Mesodermal cell (in vitro differentiated cells): Measurements from ENCODE around the gene HMGB4.

Source experiments
- H3K27ac ChIP-seq: 2 replicates; pipeline ENCODE4 v1.7.0; 2013; ENCODE audit warnings: mild to moderate bottlenecking, low read depth, low read length, moderate library complexity; ENCODE audit not compliant: severe bottlenecking
- H3K36me3 ChIP-seq: 2 replicates; pipeline ENCODE4 v1.7.1; 2013; ENCODE audit warnings: mild to moderate bottlenecking, low read length, moderate library complexity; ENCODE audit not compliant: control insufficient read depth, insufficient read depth
- H3K4me1 ChIP-seq: one replicate; pipeline ENCODE4 v1.7.1; 2013; ENCODE audit warnings: mild to moderate bottlenecking, low read length; ENCODE audit not compliant: insufficient read depth, control insufficient read depth, poor library complexity, severe bottlenecking
- H3K4me3 ChIP-seq: 2 replicates; pipeline ENCODE4 v1.7.0; 2013; ENCODE audit warnings: low read length, control low read depth, mild to moderate bottlenecking; ENCODE audit not compliant: insufficient read depth, poor library complexity, severe bottlenecking; ENCODE audit errors: extremely low read depth
- H3K9me3 ChIP-seq: 2 replicates; pipeline ENCODE4 v1.7.1; 2013; ENCODE audit warnings: mild to moderate bottlenecking, low read length, moderate library complexity; ENCODE audit not compliant: control insufficient read depth
- WGBS, 2 experiments: methylation state at CpG; one replicate each; pipeline ENCODE4 v1.1.5; 2013; ENCODE audit warnings: missing lambda C conversion rate in 2 of 2; ENCODE audit not compliant: insufficient coverage in 2 of 2; 5-methylcytosine and 5-hydroxymethylcytosine counted together

HMGB4 gene

DNA sequence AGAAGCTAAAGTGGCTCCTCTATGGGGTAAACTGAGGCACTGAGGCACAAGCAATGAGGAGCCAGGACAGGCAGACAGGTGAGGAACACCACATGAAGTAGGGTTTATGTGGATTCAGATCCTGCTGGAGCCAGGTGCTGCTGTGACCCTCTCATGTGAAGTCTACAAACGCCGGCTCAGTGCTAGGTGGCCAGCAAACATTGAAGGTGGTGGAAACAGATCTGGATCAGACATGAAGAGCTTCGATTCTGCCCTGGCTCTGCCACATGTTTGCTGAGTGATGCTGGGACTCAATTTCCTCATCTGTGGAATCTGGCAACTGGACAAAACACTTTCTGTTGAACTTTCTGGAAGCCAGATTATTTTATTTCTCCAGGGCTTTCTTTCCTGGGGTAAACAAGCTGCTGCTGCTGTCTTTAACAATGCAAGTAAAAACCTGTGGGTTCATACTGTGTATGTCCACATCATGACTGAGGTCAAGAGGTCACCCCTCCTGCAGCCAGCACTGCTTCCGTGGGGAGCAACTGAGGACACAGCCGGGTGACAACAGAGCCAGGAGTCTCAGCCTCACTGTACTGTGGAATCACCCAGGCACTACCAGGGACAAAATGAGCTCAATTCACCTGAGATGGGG lies 33.3 kb downstream of the HMGB4 start:
- H3K36me3 ChIP-seq = no peaks in the 10 kb centered on the region
- peaks cover under 1% of the 10 kb centered on the region for H3K4me1 ChIP-seq
- H3K27ac ChIP-seq = no peak overlapping the region
- WGBS, 2 experiments = 94 to 98% methylated on average over 4 to 5 of the region's 5 CpGs
- no peak overlapping the region for H3K4me3 ChIP-seq
- no peaks in the 10 kb centered on the region for H3K9me3 ChIP-seq

DNA sequence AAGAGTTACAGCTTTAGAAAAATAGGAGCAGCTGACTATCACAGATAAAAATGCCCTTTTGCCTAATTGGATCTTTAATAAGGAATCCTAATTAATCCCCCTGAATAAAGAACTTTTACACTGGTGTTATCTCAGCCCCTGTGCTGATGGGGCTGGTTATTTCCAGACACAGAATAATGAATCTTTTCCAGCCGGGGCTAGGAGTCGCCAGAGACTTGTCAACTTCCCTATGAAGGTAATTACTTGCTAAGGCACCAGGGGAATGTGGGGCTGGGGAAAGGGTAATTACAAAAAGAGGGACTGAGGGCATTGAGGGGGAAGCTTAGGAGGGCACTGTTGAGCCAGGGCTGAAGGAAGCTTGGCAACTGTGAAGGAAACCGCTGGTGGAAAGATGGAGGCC lies 34.5 kb downstream of the HMGB4 start:
- Histone ChIP-seq H3K9me3 (no peaks in the 10 kb centered on the region), H3K4me1 (peaks cover 13% of the 10 kb centered on the region), H3K4me3 (no peak overlapping the region), H3K36me3 (no peaks in the 10 kb centered on the region), H3K27ac (peak overlapping the region; percentile 41)
- WGBS, 2 experiments = 61 to 87% methylated on average over 2 to 3 of the region's 3 CpGs

DNA sequence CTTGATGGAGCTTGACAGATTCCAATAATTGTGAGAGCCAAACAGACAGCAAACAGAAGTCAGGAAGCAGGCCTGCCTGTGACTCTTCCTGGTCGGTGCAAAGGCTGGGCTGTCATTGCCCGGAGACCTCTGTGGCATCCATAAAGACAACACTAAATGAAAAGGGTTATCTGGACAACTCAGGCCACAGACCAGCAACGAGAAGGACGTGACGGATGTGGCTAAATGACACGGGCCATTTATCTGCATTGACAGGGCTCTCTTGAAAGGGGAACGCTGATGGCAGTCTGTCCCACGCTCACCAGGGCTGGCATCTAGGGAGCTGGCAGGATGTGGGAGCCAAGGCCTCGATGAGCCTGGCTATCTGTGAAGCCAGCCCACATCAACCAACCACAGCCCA lies 35.0 kb downstream of the HMGB4 start:
- peak overlapping the region; percentile 23 for H3K27ac ChIP-seq
- H3K36me3 ChIP-seq = no peaks in the 10 kb centered on the region
- H3K4me1 ChIP-seq = peaks cover 16% of the 10 kb centered on the region
- H3K4me3 ChIP-seq = no peak overlapping the region
- WGBS, 2 experiments = 80 to 89% methylated on average over 7 to 8 of the region's 9 CpGs
- H3K9me3 ChIP-seq = no peaks in the 10 kb centered on the region

DNA sequence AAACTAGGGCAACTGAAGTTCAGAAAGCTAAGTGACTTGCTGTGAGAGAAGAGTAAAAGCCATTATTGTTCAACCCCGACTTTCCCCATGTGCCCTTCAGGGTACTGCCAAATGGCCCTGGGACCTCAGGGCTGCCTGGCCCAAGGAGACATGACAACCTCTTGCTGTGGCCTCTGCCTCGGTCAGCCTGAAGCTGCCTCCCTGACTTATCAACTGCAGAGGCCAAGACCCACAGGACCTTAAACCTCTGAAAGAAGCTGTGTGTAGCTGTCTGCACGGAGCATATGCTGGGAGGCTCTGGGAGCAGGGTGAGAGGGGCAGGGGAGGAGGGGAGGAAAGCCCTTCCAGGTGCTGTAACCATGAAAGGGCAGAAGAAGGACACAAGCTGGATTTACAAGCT lies 35.9 kb downstream of the HMGB4 start:
- Histone ChIP-seq H3K36me3 (no peaks in the 10 kb centered on the region), H3K4me1 (peaks cover 17% of the 10 kb centered on the region), H3K27ac (no peak overlapping the region), H3K4me3 (no peak overlapping the region), H3K9me3 (no peaks in the 10 kb centered on the region)
- 88 to 92% methylated on average over 2 of the region's 3 CpGs for WGBS, 2 experiments

DNA sequence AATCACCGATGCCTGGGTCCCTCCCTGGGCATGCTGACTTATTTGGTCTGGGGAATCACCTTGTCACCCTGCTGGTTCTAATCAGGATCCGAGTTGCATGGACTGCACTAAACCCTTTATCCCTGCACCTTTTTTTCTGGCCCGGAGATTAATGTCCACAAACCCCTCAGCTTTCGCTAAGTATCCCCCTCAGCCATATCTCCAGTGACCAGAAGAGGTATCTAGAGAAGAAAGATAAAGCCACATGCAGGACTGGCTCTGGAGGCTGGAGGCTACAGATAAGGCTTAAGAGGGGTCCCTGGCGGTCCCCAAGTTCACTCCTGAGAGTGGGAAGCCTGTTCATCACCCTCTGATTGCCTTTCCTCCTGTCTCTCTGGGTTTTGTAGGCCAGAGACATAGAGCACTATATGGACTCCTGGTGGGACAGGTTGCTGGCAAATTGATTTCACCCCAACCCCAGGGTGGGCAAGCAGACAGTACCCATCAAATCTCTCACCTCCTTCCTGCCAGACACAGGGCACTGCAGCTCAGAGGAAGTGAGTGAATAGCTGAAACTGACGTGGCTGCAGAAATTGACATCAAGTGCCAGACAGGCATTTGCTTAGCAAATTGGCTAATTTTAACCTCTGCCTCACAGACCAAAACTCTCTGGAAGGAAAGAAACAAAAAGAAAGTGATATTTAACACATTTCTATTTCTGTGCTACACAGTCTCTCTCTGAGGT lies 38.8 kb downstream of the HMGB4 start:
- WGBS, 2 experiments = 74 to 81% methylated on average over 3 to 6 of the region's 6 CpGs
- peak overlapping the region; percentile 76 for H3K27ac ChIP-seq

DNA sequence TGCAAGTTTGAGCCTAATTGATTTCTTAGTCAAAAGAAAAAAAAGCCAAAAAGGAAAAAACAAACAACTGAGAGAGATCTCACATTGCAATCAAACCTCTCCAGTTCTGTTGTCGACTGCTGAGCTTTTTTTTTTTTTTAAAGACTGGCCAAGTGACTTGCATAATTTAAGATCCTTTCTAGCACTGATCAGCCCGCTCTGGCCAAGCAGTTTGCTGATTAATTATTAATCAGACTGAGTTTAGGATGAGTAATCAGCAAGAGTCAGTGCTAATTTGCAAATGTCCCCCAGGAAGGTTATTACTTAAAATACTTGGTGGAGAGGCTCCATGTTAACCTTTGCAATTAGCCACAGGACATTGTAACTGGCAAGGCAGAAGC lies 39.3 kb downstream of the HMGB4 start:
- 25 to 41% methylated on average over 1 to 2 of the region's 2 CpGs for WGBS, 2 experiments
- no peak overlapping the region for H3K4me3 ChIP-seq
- H3K4me1 ChIP-seq = peaks cover 17% of the 10 kb centered on the region
- no peaks in the 10 kb centered on the region for H3K36me3 ChIP-seq
- H3K9me3 ChIP-seq = no peaks in the 10 kb centered on the region
- peak overlapping the region; percentile 76 for H3K27ac ChIP-seq

More for the DNA sequence above, 38.8 kb downstream of the HMGB4 start:
- Histone ChIP-seq H3K4me3 (no peak overlapping the region), H3K9me3 (no peaks in the 10 kb centered on the region), H3K36me3 (no peaks in the 10 kb centered on the region), H3K4me1 (peaks cover 17% of the 10 kb centered on the region)

DNA sequence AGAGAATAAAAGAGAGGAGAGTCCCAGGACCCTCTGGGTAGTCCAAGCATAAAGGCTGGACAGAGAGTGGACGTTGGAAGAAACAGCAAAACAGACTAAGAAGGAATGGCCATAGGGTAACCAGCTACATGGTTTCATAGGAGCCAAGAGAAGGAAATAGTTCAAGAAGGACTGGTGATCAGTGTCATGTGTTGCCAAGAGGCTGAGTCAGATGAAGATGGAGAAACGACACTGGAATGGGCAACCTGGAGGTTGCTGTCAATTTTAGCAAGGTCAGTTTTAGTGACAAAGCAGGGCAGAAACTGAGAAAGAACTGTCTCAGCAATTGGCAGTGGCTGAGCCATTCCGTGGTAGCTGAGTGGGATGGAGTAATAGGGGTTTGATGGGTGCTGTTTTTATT lies 41.4 kb downstream of the HMGB4 start:
- no peak overlapping the region for H3K27ac ChIP-seq
- no peaks in the 10 kb centered on the region for H3K9me3 ChIP-seq
- no peaks in the 10 kb centered on the region for H3K36me3 ChIP-seq
- no peak overlapping the region for H3K4me3 ChIP-seq
- 89 to 95% methylated on average over 3 of the region's 3 CpGs for WGBS, 2 experiments
- H3K4me1 ChIP-seq = peaks cover 17% of the 10 kb centered on the region

DNA sequence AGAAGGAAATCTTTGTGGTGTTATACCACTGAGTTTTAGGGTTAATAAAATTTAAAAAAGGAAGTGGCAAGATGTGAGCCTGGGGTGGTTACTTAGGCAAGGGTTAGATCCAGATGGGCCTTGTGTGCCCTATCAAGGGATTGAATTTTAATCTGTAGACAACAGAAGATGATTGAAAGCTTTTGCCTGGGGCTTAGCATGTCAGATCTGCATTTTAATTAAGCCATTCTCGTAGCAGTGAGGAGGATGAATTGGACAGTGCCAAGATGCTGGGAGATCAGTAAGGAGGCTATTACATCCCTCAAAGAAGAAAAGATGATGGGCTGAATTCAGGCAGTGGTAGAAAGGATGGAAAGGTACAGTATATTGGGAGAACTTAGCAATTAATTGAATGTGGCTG lies 42.3 kb downstream of the HMGB4 start:
- H3K27ac ChIP-seq = no peak overlapping the region
- 82 to 100% methylated on average over 1 of the region's 1 CpG for WGBS, 2 experiments
- no peak overlapping the region for H3K4me3 ChIP-seq
- H3K9me3 ChIP-seq = no peaks in the 10 kb centered on the region
- H3K36me3 ChIP-seq = no peaks in the 10 kb centered on the region
- H3K4me1 ChIP-seq = peaks cover 17% of the 10 kb centered on the region

DNA sequence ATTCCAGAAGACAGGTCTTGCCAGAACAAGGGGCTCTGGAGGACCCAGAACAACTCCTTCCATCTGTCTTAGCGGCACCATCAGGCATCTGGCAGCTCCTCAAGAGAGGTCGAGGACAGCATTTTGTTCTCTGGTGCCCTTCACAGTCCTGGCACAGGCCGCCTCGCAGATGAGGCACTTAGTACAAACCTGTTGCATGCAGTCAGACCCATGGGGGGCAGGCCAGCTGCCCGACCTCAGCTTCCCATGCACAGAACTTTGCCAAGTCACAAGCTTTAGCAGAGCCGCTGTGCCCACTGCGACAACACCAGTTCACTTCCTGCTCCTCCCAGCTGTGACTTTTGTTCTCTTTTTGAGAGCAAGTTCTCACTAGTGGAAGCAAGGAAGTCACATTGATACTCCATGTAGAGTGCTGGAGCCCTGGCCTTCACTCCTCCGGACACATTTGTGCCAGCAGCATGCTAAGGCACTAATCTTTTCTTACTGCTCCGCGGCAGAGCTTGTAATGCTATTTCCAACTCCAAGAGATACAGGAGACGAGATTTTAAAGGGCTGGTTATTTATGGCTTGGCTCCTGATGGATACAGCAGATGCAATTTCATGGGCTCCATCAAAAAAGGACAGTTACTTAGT lies 44.6 kb downstream of the HMGB4 start:
- Histone ChIP-seq H3K36me3 (no peaks in the 10 kb centered on the region), H3K4me3 (no peak overlapping the region), H3K4me1 (peaks cover 4% of the 10 kb centered on the region), H3K9me3 (no peaks in the 10 kb centered on the region), H3K27ac (no peak overlapping the region)
- WGBS, 2 experiments = 90 to 93% methylated on average over 11 of the region's 11 CpGs
